Loucy (cell line): ENCODE measurements around the gene TMEM39B.

ENCODE experiments used
- H2AFZ ChIP-seq: fragments of 200-600 bp; sonication (generic); 2 replicates; pipeline ENCODE4 v1.6.0; 2016; ENCODE audit warnings: antibody characterized with exemption, mild to moderate bottlenecking, low read length, moderate library complexity
- H3F3A ChIP-seq: fragments of 200-600 bp; 2 replicates; pipeline ENCODE4 v1.6.0; 2016; ENCODE audit warnings: antibody characterized with exemption, low read depth, mild to moderate bottlenecking
- H3K27me3 ChIP-seq: fragments of 200-600 bp; sonication (generic); 2 replicates; pipeline ENCODE4 v1.6.1; 2014; ENCODE audit warnings: low read length, mild to moderate bottlenecking; ENCODE audit not compliant: insufficient read depth, poor library complexity, severe bottlenecking
- H3K36me3 ChIP-seq: fragments of 200-600 bp; sonication (generic); 2 replicates; pipeline ENCODE4 v1.6.1; 2016; ENCODE audit warnings: low read length; ENCODE audit not compliant: insufficient read depth
- H3K4me1 ChIP-seq: fragments of 200-600 bp; sonication (generic); 2 replicates; pipeline ENCODE4 v1.5.1; 2014; ENCODE audit warnings: low read length, mild to moderate bottlenecking; ENCODE audit not compliant: insufficient read depth, poor library complexity, severe bottlenecking
- H3K4me2 ChIP-seq: fragments of 200-600 bp; sonication (generic); 2 replicates; pipeline ENCODE4 v1.6.0; 2014; ENCODE audit warnings: antibody characterized with exemption, low read length, low read depth, mild to moderate bottlenecking; ENCODE audit not compliant: poor library complexity, severe bottlenecking
- H3K4me3 ChIP-seq: fragments of 200-600 bp; sonication (generic); 2 replicates; pipeline ENCODE4 v1.5.1; 2014; ENCODE audit warnings: low read length, mild to moderate bottlenecking, mixed read lengths; ENCODE audit not compliant: poor library complexity, severe bottlenecking
- H3K79me2 ChIP-seq: fragments of 200-600 bp; sonication (generic); 2 replicates; pipeline ENCODE4 v1.6.1; 2014; ENCODE audit warnings: low read length; ENCODE audit not compliant: insufficient read depth
- H3K9ac ChIP-seq: fragments of 200-600 bp; sonication (generic); 2 replicates; pipeline ENCODE4 v1.6.0; 2014; ENCODE audit warnings: mild to moderate bottlenecking, low read depth, low read length, moderate library complexity; ENCODE audit not compliant: poor library complexity, severe bottlenecking
- H3K9me2 ChIP-seq: fragments of 200-600 bp; sonication (generic); replicated peaks from 2 replicates; pipeline ENCODE4 v1.6.1; 2016; ENCODE audit warnings: low read depth, low read length, mixed read lengths
- H3K9me3 ChIP-seq: fragments of 200-600 bp; sonication (generic); 2 replicates; pipeline ENCODE4 v1.6.1; 2014; ENCODE audit warnings: mild to moderate bottlenecking, antibody characterized with exemption, low read length, low read depth; ENCODE audit not compliant: insufficient read depth
- H4K20me1 ChIP-seq: fragments of 200-600 bp; sonication (generic); 2 replicates; pipeline ENCODE4 v1.6.0; 2014; ENCODE audit warnings: antibody characterized with exemption, low read length, mild to moderate bottlenecking; ENCODE audit not compliant: insufficient read depth, poor library complexity, severe bottlenecking
- CTCF ChIP-seq: fragments of 200-600 bp; sonication (generic); conservative IDR thresholded peaks from 2 replicates; pipeline ENCODE4 v1.5.1; 2014; ENCODE audit warnings: mild to moderate bottlenecking, antibody characterized with exemption, low read length
- EZH2phosphoT487 ChIP-seq: fragments of 200-600 bp; IDR thresholded peaks from 2 replicates; pipeline ENCODE4 v1.6.1; 2018; ENCODE audit warnings: antibody characterized with exemption, mild to moderate bottlenecking, moderate library complexity, borderline replicate concordance

Gene TMEM39B

GRCh38 chr1:32091176-32091575 is 18.4 kb downstream of the TMEM39B start:
- Histone ChIP-seq H3F3A (no peaks in the 10 kb centered on the region), H3K9me3 (no peaks in the 10 kb centered on the region), H2AFZ (no peak overlapping the region), H4K20me1 (no peaks in the 10 kb centered on the region), H3K4me1 (no peaks in the 10 kb centered on the region), H3K4me2 (no peak overlapping the region), H3K27me3 (no peaks in the 10 kb centered on the region), H3K79me2 (no peaks in the 10 kb centered on the region), H3K9ac (no peak overlapping the region), H3K4me3 (no peak overlapping the region), H3K36me3 (peaks cover 45% of the 10 kb centered on the region; the same call in 1 of the 2 replicates), H3K9me2 (no peaks in the 10 kb centered on the region)
- no peak for TF ChIP-seq EZH2phosphoT487
- TF ChIP-seq CTCF: no peak

GRCh38 chr1:32091591-32091990 is 18.9 kb downstream of the TMEM39B start:
- Histone ChIP-seq H2AFZ (no peak overlapping the region), H3K9ac (no peak overlapping the region), H4K20me1 (no peaks in the 10 kb centered on the region), H3K36me3 (peaks cover 47% of the 10 kb centered on the region; the same call in 1 of the 2 replicates), H3K79me2 (no peaks in the 10 kb centered on the region), H3F3A (no peaks in the 10 kb centered on the region), H3K4me3 (no peak overlapping the region), H3K9me3 (no peaks in the 10 kb centered on the region), H3K4me1 (no peaks in the 10 kb centered on the region), H3K27me3 (no peaks in the 10 kb centered on the region), H3K4me2 (no peak overlapping the region), H3K9me2 (no peaks in the 10 kb centered on the region)
- TF ChIP-seq EZH2phosphoT487: no peak
- no peak for TF ChIP-seq CTCF

- H3K4me2 ChIP-seq: no peak overlapping the region
- no peaks in the 10 kb centered on the region for H3K27me3 ChIP-seq
- H3K4me1 ChIP-seq: no peaks in the 10 kb centered on the region
- H2AFZ ChIP-seq: no peak overlapping the region
- H3K4me3 ChIP-seq: no peak overlapping the region
- H3K36me3 ChIP-seq: peaks cover 55% of the 10 kb centered on the region; the same call in 1 of the 2 replicates
- TF ChIP-seq CTCF: no peak
- TF ChIP-seq EZH2phosphoT487: no peak
- H3K9me2 ChIP-seq: no peaks in the 10 kb centered on the region
- H3K79me2 ChIP-seq: no peaks in the 10 kb centered on the region
- no peaks in the 10 kb centered on the region for H3K9me3 ChIP-seq
- H3F3A ChIP-seq: no peaks in the 10 kb centered on the region
- no peak overlapping the region for H3K9ac ChIP-seq
- H4K20me1 ChIP-seq: no peaks in the 10 kb centered on the region
These were observed 22.2 kb downstream of the TMEM39B start for GRCh38 chr1:32094746-32095521.
